ENCODE data around the gene SLC24A3.

GRCh38 chr20:19642860-19643259 lies 430.4 kb downstream of the SLC24A3 start:
- TF ChIP-seq CTCF (IDR thresholded peaks at IDR 0.05; ENCODE audit: low read depth, low read length, poor library complexity, severe bottlenecking) (no peak), EZH2phosphoT487 (IDR thresholded peaks at IDR 0.05; ENCODE audit: borderline replicate concordance, low read length) (no peak)

Data from DOHH2 (cell line).